ENCODE measurements around the gene ITGB1. TPM values are rescaled to one million over a fixed set of nuclear protein-coding genes. Genes with fewer than 3 reads are reported as not detected.

Gene ITGB1
- total and polyA plus RNA-seq, 2 experiments from 2014 or later = 3,297 to 5,235 TPM

- Histone ChIP-seq H3K4me3 (no peak overlapping the region), H2AFZ (no peak overlapping the region), H3K9ac (no peak overlapping the region), H3K27ac (no peak overlapping the region), H4K20me1 (ENCODE audit: insufficient read depth) (no peaks in the 10 kb centered on the region; the same call in 1 of the 2 replicates), H3K9me3 (ENCODE audit: low read depth) (no peaks in the 10 kb centered on the region), H3K4me2 (ENCODE audit: unreplicated experiment) (no peak overlapping the region), H3K9me2 (ENCODE audit: insufficient read depth) (no peaks in the 10 kb centered on the region), H3F3A (ENCODE audit: insufficient read depth) (peaks cover 93% of the 10 kb centered on the region), H3K4me1 (ENCODE audit: insufficient read depth) (no peaks in the 10 kb centered on the region), H3K36me3 (ENCODE audit: low read depth) (peaks cover 45% of the 10 kb centered on the region), H3K79me2 (ENCODE audit: insufficient read depth) (peaks cover 15% of the 10 kb centered on the region), H3K27me3 (replicated peaks; ENCODE audit: insufficient read depth) (no peaks in the 10 kb centered on the region)
- WGBS, 2 experiments (ENCODE audit: low coverage in 1 of 2, low lambda C conversion rate in 2 of 2, missing lambda C conversion rate in 2 of 2) = 95 to 97% methylated on average over 2 of the region's 2 CpGs
- no peak for DNase-seq
- in situ Hi-C loops (cut with MboI) = no loop called here
- TF ChIP-seq EZH2phosphoT487 (IDR thresholded peaks at IDR 0.05; ENCODE audit: insufficient read depth, low read depth) (no peak), EZH2 (IDR thresholded peaks at IDR 0.05; ENCODE audit: insufficient read depth, poor library complexity, severe bottlenecking) (no peak)
Measured at GRCh38 chr10:32893916-32894664, 63.9 kb downstream of the ITGB1 start.

GRCh38 chr10:32893434-32893833 is 64.6 kb downstream of the ITGB1 start:
- TF ChIP-seq EZH2 (IDR thresholded peaks at IDR 0.05; ENCODE audit: insufficient read depth, poor library complexity, severe bottlenecking) (no peak), EZH2phosphoT487 (IDR thresholded peaks at IDR 0.05; ENCODE audit: insufficient read depth, low read depth) (no peak)
- WGBS, 2 experiments (ENCODE audit: low coverage in 1 of 2, low lambda C conversion rate in 2 of 2, missing lambda C conversion rate in 2 of 2) = 84 to 87% methylated on average over 3 of the region's 3 CpGs
- peaks cover 40% of the 10 kb centered on the region for H3K36me3 ChIP-seq (ENCODE audit: low read depth)
- no peaks in the 10 kb centered on the region for H3K27me3 ChIP-seq (replicated peaks; ENCODE audit: insufficient read depth)
- in situ Hi-C loops (cut with MboI) = no loop called here
- peaks cover 8% of the 10 kb centered on the region for H3K79me2 ChIP-seq (ENCODE audit: insufficient read depth)
- H3K9me2 ChIP-seq (ENCODE audit: insufficient read depth) = no peaks in the 10 kb centered on the region
- H3K9me3 ChIP-seq (ENCODE audit: low read depth) = no peaks in the 10 kb centered on the region
- H3K4me2 ChIP-seq (ENCODE audit: unreplicated experiment) = no peak overlapping the region
- no peaks in the 10 kb centered on the region for H3K4me1 ChIP-seq (ENCODE audit: insufficient read depth)
- H4K20me1 ChIP-seq (ENCODE audit: insufficient read depth) = no peaks in the 10 kb centered on the region; the same call in 1 of the 2 replicates
- H3K4me3 ChIP-seq = no peak overlapping the region
- no peak overlapping the region for H2AFZ ChIP-seq
- peak; percentile 45 for DNase-seq
- peaks cover 93% of the 10 kb centered on the region for H3F3A ChIP-seq (ENCODE audit: insufficient read depth)
- no peak overlapping the region for H3K9ac ChIP-seq
- no peak overlapping the region for H3K27ac ChIP-seq

GRCh38 chr10:32891261-32891660 is 66.8 kb downstream of the ITGB1 start:
- Histone ChIP-seq H3K4me2 (ENCODE audit: unreplicated experiment) (no peak overlapping the region), H3K27me3 (replicated peaks; ENCODE audit: insufficient read depth) (no peaks in the 10 kb centered on the region), H3K4me1 (ENCODE audit: insufficient read depth) (no peaks in the 10 kb centered on the region), H3K4me3 (no peak overlapping the region), H3K9me2 (ENCODE audit: insufficient read depth) (no peaks in the 10 kb centered on the region), H4K20me1 (ENCODE audit: insufficient read depth) (no peaks in the 10 kb centered on the region), H3K27ac (no peak overlapping the region), H3K9me3 (ENCODE audit: low read depth) (no peaks in the 10 kb centered on the region), H2AFZ (no peak overlapping the region), H3F3A (ENCODE audit: insufficient read depth) (peaks cover 71% of the 10 kb centered on the region), H3K9ac (no peak overlapping the region), H3K79me2 (ENCODE audit: insufficient read depth) (no peaks in the 10 kb centered on the region), H3K36me3 (ENCODE audit: low read depth) (peaks cover 18% of the 10 kb centered on the region)
- DNase-seq = no peak
- TF ChIP-seq EZH2phosphoT487 (IDR thresholded peaks at IDR 0.05; ENCODE audit: insufficient read depth, low read depth) (no peak), EZH2 (IDR thresholded peaks at IDR 0.05; ENCODE audit: insufficient read depth, poor library complexity, severe bottlenecking) (no peak)
- in situ Hi-C loops (cut with MboI) = no loop called here
- WGBS, 2 experiments (ENCODE audit: low coverage in 1 of 2, low lambda C conversion rate in 2 of 2, missing lambda C conversion rate in 2 of 2) = 77 to 78% methylated on average over 8 of the region's 8 CpGs

DNA sequence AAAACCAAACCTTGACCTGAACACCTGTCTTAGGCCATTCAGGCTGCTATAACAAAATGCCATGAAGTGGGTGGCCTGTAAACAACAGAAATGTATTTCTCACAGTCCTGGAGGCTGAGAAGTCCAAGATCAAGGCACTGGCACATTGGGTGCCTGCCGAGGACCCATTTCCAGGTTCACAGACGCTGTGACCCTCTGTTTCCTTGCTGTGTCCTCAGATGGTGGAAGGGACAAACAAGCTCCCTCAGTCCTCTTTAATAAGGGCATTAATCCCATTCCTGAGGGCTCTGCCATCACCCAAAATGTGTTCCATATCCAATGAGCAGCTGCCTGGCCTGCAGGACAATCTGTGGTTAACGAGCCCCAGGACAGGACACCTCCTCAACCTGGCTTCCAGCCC is 67.6 kb downstream of the ITGB1 start:
- TF ChIP-seq EZH2phosphoT487 (IDR thresholded peaks at IDR 0.05; ENCODE audit: insufficient read depth, low read depth) (no peak), EZH2 (IDR thresholded peaks at IDR 0.05; ENCODE audit: insufficient read depth, poor library complexity, severe bottlenecking) (no peak)
- Histone ChIP-seq H2AFZ (no peak overlapping the region), H3K9me3 (ENCODE audit: low read depth) (no peaks in the 10 kb centered on the region), H3K79me2 (ENCODE audit: insufficient read depth) (no peaks in the 10 kb centered on the region), H3K4me3 (no peak overlapping the region), H3K9me2 (ENCODE audit: insufficient read depth) (no peaks in the 10 kb centered on the region), H3F3A (ENCODE audit: insufficient read depth) (peaks cover 68% of the 10 kb centered on the region), H3K4me2 (ENCODE audit: unreplicated experiment) (no peak overlapping the region), H3K36me3 (ENCODE audit: low read depth) (peaks cover 10% of the 10 kb centered on the region), H4K20me1 (ENCODE audit: insufficient read depth) (no peaks in the 10 kb centered on the region), H3K9ac (no peak overlapping the region), H3K4me1 (ENCODE audit: insufficient read depth) (no peaks in the 10 kb centered on the region), H3K27ac (no peak overlapping the region), H3K27me3 (replicated peaks; ENCODE audit: insufficient read depth) (no peaks in the 10 kb centered on the region)
- in situ Hi-C loops (cut with MboI) = no loop called here
- no peak for DNase-seq
- 94 to 96% methylated on average over 3 of the region's 3 CpGs for WGBS, 2 experiments (ENCODE audit: low coverage in 1 of 2, low lambda C conversion rate in 2 of 2, missing lambda C conversion rate in 2 of 2)
